NCI-H2081 treated with DMSO at 0.1 percent for 48 hours (cell line): ENCODE data around the gene FAM89B.
"Not testable (repeated sequence)": the region's sequence is repeated elsewhere in the genome, so short reads cannot be mapped to it uniquely, and the experiment has no call there.

ENCODE experiments used
- DNase-seq: peaks from one replicate; lab custom pipeline; 2025; lab: John Stamatoyannopoulos, UW

FAM89B gene

GRCh38 chr11:65556470-65557279 is 15.7 kb upstream of the FAM89B start:
- no peak for DNase-seq

DNA sequence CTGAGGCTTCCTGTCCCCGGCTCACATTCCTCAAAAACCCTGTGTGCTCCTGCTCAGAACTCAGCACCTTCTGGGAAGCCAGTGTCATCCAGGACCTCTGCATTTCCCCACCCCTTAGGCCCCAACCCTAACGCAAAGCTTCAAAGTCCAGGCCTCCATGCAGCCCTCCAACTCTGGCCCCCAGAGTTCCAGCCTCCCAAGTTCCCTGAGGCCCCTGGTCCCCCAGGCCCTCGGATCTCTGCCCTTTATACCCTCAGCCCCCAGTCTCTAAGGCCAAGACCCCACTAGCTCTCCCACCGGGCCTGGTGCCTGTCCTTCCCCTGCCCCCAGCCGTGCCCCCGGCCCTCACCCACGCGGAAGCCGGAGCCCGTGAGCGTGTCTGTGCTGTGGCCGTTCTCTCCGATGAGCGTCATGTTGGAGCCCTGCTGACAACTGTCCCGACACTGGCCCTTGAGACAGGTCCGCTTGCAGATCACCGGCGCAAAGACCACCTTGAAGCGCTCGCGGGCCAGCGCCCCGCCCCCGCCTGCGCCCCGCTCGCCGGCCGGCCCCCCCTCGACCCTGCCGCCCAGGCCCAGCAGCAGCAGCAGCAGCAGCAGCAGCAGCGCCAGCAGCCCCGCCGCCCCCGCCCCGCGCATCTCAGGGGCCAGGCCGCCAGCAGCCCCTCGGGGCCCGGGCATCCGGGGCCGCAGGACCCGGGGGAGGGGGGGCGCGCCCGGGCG is 14.9 kb upstream of the FAM89B start:
- no peak for DNase-seq

DNA sequence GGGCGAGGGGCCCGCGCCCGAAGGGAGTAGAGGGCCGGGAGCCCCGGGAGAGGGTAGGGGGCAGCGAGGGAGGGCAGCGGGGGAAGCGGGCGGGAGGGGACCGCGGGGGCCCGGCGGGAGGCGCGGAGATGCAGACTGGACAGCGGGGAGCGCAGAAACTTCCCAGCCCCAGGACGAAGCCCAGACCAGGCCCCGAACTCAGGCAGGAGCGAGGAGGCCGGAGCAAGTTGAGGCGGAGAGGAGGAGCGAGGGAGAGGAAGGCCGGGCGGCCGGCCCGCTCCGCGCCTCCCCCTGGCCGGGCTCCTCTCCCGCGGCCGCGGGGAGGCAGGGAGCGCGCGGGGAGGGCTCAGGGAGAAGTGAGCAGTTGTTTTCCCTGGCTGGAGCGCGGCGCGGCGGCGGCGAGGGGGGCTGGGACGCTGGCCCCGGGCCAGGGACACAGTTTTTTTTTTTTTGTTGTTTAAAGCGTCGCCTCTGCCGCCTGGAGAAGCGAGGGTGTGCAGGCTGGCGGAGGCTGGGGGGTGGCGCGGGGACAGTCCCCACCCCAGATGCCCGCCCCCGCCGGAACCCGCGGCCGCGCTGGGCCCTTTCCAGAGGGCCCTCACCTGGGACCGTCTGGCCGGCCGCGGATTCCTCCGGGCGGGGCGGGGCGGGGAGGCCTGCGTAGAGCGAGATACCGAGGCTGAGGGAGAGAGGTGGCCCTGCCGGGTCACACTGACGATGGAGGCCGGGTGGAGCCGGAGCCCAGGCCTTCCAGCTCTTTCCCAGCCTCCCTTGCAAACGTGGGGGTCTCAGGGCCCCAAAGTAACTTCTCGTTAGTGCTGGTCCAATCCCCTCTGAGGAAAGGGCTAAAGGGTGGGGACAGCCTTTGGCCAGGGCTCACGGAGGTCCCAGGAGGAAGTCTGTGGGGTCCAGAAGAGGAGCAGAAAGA is 14.1 kb upstream of the FAM89B start, which contains the start of gene LTBP3:
LTBP3 (minus strand) TSS at position 358 of the 928 bp plus-strand sequence. CDS start 400 bp downstream, outside the sequence.
- DNase-seq = no peak

DNA sequence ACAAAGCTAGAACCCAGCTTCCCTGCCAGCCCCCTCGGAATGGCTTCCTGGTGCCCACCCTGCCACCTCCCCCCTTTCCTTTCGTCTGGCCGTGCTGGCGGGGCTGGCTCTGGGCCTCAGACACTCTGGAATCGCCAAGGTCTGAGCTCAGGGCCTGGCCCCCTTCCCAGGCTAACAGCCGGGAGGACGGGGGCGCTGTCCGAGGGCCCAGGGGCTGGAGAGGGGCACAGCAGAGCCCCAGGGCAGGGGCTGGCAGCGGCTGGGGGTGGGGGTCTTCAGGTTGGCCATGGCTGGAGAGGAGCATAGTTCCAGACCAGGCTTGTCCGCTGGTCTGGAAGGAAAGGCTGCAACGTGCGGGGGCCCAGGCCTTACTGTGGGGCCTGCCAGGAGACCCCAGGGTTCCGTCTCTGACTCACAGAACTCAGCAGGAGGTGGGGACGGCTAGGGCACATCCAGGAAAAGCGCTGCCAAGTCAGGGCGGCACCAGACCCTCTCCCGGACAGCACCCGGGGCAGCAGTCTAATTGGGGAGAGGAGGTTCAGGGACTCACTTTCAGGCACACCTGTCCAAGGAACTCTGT is 13.3 kb upstream of the FAM89B start:
- no peak for DNase-seq

DNA sequence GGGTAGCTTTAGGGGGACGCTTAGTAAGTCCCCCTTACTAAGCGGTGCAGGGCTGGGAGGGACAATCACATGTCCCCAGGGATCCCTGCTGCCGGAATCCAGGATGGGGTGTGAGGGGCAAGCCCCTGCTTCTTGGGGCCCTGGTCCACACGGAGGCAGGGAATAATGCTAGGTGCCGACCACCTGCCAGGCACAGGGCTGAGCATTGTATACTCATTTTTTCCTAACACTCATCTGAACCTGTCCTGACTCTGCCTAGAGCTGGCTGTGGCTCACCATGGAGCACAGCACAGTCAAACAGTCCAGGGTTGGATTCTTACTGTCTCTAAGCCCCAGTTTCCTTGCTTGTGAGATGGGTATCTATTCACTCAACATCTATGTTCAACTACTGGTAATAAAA is 12.8 kb upstream of the FAM89B start:
- DNase-seq = no peak

DNA sequence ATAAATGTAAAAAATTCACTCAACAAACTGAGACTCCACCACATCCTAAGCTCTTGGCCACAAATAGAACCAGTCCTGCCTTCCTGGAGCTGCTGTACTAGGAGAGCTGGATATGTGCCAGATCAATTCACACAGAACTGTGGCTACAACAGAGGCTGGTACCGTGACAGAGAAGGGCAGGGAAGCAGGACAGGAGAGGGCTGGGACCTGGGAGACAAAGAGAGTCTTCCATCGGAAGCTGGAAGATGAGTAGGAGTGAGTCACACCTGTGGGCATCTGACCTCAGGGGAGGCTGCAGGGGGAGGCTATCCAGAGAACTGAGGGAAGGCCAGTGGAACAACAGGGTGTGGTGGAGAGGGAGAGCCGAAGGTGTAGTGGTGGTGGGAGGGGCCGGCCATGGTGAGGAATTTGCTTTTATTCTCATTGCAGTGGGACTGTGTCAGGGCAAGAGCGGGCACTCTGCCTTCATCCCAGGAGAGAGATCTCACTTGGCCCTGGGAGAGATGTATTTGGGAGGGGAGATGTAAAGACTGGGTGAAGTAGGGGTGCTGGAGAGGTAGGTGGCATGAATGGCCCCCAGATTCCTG is 12.3 kb upstream of the FAM89B start:
- DNase-seq = no peak

- no peak for DNase-seq
These were observed 11.6 kb upstream of the FAM89B start for GRCh38 chr11:65560555-65561418.

DNA sequence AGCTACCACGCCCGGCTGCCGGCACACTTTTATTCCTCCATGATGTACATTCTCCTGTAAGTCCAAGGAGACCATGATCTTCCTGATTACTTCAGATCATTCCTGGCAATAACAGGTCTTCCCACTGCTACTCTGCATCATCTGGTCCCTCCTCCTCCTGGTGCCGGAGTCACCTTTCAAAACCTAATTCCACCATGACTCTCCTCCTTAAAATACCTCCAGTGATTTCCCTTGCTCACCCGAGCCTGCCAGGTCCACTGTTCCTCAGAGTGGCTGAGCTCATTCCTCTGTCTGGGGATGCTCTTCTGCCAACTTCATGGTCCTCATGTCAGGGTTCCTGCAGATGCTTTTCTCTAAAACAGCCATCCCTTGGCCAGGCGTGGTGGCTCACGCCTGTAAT is 10.3 kb upstream of the FAM89B start:
- DNase-seq = no peak

DNA sequence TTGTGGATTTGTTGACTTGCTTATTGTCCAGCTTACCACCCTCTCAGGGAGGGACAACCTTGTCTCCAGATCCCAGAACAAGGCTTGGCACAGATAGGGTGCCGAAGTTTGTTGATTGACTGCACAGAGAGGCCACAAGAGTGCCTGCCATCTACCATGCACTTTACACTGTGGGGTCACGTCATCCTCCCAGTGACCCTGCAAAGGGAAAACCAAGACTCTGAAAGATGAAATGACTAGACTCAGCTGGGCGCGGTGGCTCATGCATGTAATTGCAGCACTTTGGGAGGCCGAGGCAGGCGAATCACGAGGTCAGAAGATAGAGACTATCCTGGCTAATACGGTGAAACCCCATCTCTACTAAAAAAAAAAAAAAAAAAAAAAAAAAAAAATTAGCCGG is 9.6 kb upstream of the FAM89B start:
- DNase-seq = no peak

DNA sequence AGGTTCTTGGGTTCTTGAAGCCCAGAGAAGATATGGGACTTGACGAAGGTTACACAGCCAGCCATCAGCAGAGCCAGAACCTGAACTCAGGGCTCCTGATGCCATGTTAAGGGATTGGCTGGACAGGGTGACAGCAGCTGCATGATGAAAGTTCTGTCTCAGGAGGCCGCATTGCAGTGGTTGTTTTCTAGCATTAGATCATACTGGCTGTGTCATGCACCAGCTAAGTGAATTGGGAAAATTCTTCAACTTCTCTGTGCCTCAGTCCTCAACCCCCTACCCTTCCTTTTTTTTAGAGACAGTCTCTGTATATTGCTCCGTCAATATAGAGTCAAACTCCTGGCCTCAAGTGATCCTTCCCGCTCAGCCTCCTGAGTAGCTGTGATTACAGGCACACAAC is 8.7 kb upstream of the FAM89B start:
- no peak for DNase-seq

GRCh38 chr11:65564879-65565559 is 7.3 kb upstream of the FAM89B start:
- DNase-seq = not testable (repeated sequence)

DNA sequence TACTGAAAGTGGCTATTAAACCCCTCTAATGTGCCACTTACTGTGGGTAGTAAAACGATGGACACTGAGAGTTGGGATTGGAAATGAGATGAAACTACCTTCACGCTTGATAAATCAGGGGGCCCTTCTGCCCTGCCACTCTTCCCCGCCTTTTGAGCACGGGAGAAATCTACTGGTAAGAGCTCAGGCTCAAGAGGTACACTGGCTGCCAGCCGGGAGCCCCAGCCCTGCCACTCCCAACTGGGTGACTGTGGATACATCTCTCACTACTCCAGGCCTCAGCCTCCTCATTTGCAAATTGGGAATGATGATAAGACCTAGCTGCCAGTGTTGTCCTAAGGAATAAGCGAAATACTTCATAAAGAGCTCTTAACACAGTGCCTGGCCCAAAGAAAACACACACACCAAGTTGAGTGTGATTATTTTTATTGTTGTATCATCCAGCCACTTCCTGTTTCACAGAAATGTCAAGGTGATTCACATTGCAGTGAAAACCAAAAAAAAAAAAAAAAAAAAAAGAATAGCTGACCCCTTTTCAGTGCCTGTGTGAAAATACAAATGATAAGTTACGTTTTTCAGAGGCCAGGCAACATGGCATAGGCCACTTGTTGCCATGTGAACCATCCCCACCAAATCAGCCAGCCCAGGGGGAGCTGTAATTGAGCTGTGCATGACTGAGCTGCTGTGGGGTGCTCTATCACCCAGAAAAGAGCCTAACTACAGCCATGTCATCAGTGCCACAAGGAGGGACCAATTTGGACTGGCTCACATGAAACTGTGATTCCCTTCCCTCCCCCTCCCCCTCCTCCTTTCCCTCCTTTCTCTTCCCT is 6.5 kb upstream of the FAM89B start:
- DNase-seq = no peak

GRCh38 chr11:65569164-65569972 is 3.0 kb upstream of the FAM89B start:
- DNase-seq = no peak

DNA sequence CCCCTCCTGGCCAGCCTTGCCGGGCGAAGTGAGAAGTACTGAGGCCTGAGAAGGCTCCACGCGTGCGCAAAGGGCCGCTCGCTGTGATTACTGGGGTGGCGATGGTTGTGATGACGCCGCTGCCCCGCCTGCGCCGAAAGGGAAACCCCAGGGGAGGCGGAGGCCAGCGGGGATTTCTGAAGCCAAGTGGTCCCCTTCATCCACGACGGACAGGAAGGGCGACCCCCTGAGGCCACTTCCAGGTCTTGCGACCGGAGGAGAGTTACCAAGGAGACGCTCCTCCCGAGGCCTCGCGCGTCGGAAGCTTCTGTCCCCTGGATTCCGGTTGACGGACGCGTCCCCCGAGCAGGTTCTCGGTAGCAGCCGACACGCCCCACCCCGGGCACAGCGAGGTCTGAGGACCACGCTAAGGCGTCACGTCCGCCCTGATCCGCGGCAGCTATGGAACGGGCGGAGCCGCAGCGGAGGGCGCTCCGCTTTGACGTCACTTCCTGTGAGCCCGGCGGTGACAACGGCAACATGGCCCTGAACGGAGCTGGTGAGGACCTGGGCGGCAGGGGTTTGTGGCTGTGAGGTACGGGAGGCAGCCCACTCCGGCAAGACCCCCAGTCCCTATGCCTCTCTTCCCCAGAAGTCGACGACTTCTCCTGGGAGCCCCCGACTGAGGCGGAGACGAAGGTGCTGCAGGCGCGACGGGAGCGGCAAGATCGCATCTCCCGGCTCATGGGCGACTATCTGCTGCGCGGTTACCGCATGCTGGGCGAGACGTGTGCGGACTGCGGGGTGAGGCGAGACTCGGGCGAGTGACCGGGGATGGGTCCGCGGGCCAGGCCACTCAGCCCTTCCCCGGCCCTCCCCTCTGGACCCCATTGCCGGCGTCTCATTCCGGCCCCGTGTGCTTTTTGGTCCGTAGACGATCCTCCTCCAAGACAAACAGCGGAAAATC is 2.1 kb upstream of the FAM89B start, which contains the start of gene ZNRD2:
ZNRD2 (plus strand) TSS at position 505 of the 946 bp plus-strand sequence; CDS start at position 520, 15 bp downstream.
- DNase-seq = peak; percentile 80

DNA sequence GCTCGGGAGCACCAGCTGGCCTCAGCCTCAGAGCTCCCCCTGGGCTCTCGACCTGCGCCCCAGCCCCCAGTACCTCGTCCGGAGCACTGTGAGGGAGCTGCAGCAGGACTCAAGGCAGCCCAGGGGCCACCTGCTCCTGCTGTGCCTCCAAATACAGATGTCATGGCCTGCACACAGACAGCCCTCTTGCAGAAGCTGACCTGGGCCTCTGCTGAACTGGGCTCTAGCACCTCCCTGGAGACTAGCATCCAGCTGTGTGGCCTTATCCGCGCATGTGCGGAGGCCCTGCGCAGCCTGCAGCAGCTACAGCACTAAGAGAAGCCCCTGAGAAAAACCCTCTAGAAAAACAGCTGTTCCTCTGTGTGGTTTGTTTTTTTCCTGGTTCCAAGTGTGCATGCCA is 918 bp upstream of the FAM89B start:
- DNase-seq = no peak

GRCh38 chr11:65571940-65572339 is 398 bp upstream of the FAM89B start:
- DNase-seq = no peak
